ENCODE data around the gene VSTM2L.

The VSTM2L gene

GRCh38 chr20:37920679-37921322 lies 17.9 kb downstream of the VSTM2L start:
- no peak for DNase-seq

GRCh38 chr20:37921341-37921929 lies 18.5 kb downstream of the VSTM2L start:
- no peak for DNase-seq

GRCh38 chr20:37922016-37922415 lies 19.1 kb downstream of the VSTM2L start:
- DNase-seq: peak; percentile 56

- no peak for DNase-seq
Observed at GRCh38 chr20:37925265-37926165, 22.6 kb downstream of the VSTM2L start.

GRCh38 chr20:37926612-37927011 lies 23.7 kb downstream of the VSTM2L start:
- DNase-seq: no peak

GRCh38 chr20:37927410-37928095 lies 24.6 kb downstream of the VSTM2L start:
- no peak for DNase-seq

- DNase-seq: no peak
Observed at GRCh38 chr20:37928996-37929682, 26.2 kb downstream of the VSTM2L start.

GRCh38 chr20:37929683-37930014 lies 26.7 kb downstream of the VSTM2L start:
- DNase-seq: no peak

GRCh38 chr20:37931153-37931922 lies 28.4 kb downstream of the VSTM2L start:
- no peak for DNase-seq

- DNase-seq: no peak
Observed at GRCh38 chr20:37932074-37932473, 29.1 kb downstream of the VSTM2L start.

GRCh38 chr20:37932919-37933318 lies 30.0 kb downstream of the VSTM2L start:
- no peak for DNase-seq

- DNase-seq: no peak
Observed at GRCh38 chr20:37933786-37934633, 31.1 kb downstream of the VSTM2L start.

- DNase-seq: no peak
Observed at GRCh38 chr20:37934634-37935375, 31.9 kb downstream of the VSTM2L start.

- DNase-seq: no peak
Observed at GRCh38 chr20:37935435-37935834, 32.5 kb downstream of the VSTM2L start.

- no peak for DNase-seq
Observed at GRCh38 chr20:37936041-37936440, 33.1 kb downstream of the VSTM2L start.

GRCh38 chr20:37936451-37936850 lies 33.5 kb downstream of the VSTM2L start:
- no peak for DNase-seq

- no peak for DNase-seq
Observed at GRCh38 chr20:37937686-37938085, 34.8 kb downstream of the VSTM2L start.

GRCh38 chr20:37938181-37938750 lies 35.3 kb downstream of the VSTM2L start:
- no peak for DNase-seq

- no peak for DNase-seq
Observed at GRCh38 chr20:37938954-37939353, 36.0 kb downstream of the VSTM2L start.

Data from stimulated activated CD4-positive, alpha-beta T cell treated with anti-CD3 and anti-CD28 coated beads, Interleukin-15, amount 100 ng/mL, for 24 hours (primary cell).